ENCODE measurements around the gene SIPA1L2.

Gene SIPA1L2

DNA sequence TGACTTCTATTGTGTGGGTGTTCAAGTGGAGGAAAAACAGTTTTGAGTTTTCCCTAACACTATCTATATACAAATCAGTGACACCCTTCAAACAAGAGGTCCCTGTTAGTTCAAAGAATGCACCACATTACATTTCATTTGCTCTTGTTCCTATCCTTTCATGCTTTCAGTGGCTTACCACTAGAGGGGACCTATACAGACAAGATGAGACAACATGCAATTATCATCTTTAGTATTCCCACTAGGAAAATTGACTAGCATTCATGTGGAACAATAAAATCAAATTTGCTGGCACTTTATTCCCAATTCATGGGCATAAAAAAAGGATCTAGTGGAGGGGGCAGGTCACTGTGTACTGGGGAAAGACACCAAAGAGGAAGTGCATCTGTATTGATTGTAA is 13.3 kb upstream of the SIPA1L2 start:
- DNase-seq, result no peak

DNA sequence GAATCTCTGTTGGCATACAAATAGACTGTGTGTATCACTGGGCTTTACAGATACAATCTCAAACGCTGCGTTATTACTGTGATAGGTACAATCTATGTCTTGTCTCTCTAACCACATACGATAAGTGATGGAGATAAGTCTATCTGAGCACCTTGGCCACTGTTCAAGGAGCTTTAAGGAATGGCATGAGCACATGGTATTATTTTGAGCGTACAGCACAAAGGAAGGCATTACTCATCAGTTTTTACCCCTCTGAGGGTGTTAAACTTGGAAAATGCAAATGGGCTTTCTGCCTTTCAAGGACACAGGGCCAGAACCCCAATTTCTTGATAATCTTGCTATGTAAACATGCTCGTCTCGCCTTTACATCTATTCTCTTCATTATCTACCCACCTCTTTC is 11.6 kb upstream of the SIPA1L2 start:
- DNase-seq, result no peak

DNA sequence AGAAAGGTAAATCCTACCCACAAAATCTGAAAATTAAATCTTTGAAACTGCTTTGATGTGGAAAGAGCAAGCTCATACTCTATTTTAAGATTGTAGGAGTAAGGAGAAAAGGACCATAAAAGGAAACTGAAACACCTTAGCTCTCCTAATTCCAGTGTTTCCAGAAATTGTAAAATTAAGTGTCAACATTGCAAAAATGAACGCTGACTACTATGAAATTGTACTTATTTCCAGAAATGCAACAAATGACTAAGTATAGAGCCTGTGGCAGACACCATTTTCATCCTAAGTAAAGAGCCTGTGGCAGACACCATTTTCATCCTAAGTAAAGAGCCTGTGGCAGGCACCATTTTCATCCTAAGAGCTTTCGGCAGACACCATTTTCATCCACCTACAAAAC is 6.9 kb upstream of the SIPA1L2 start:
- no peak for DNase-seq

DNA sequence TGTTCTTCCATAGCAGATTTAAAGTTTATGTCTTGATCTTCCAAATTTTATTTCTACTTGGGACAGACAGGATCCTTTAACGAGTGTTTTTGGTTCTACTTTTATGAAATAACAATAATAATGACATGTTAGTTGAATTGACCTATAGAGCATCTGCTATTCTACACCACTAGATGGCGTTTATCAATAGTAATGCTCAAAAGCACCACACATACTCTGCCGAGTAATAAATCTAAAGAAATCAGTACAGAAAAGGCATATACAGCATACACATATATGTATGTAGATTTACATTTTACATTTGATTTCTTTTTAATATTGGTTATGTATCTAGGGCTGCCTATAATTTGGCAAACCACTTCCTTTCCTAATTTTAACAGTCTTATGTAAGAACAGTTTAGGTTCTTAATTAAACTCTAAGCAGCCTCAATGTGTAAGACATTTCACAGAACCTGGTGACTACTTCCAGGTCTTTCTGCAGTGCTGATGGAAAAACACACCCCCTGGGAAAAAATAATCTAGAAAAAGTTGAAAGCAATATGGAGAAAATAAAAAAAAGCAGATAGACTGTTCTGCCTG is 5.9 kb upstream of the SIPA1L2 start:
- DNase-seq, result peak; percentile 33 to 90 (median 56)

DNA sequence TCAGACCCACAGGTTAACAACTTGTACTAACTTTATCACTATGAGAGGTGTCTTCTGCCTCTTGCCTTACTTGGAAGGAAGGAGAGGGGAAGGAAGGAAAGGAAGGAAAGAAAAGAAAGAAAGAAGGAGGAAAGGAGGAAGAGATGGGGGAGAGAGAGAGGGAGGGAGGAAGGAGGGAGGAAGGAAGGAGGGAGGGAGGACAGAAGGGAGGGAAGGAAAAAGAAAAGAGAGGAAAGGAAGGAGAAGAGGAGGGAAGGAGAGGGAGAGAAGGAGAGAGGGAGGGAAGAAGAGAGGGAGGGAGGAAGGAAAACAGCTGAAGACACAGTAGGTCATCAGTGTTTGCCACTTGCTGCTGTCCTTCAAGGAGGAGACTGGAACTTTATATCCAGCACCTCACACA is 5.3 kb upstream of the SIPA1L2 start:
- no peak for DNase-seq

DNA sequence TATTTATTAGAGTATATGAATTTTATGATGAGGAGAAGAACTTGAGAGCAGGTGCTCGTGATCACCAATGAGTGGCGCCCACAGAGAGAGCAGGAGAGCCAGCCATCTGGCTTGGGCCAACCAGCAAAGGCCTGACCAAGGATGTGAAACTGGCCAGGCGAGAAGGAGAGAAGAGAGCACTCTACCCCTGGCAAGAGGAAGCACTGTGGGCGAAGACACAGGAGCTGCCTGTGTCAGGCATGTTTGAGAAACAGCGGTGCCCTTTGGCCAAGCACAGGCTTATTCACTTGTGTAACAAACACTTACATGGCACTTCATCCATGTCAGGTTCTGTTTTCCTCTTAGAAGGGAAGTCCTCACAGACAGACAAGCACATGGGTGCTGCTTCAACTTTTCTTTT is 4.2 kb upstream of the SIPA1L2 start:
- peak; percentile 83 to 95 (median 92) for DNase-seq

DNA sequence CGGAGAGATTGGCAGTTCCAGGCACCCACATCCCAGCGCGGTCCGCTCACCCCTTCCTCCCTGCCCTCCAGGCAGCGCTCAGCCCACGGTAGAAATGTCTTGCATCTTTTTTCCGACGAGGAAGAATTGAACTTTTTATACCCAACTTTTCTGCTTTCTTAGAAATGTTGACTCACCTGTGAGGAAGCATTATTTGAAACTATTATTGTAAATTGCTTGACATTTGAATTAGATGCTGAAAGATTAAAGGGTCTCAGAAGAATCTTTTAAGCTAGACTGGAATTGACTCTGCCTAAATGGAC is 912 bp upstream of the SIPA1L2 start:
- no peak for DNase-seq

DNA sequence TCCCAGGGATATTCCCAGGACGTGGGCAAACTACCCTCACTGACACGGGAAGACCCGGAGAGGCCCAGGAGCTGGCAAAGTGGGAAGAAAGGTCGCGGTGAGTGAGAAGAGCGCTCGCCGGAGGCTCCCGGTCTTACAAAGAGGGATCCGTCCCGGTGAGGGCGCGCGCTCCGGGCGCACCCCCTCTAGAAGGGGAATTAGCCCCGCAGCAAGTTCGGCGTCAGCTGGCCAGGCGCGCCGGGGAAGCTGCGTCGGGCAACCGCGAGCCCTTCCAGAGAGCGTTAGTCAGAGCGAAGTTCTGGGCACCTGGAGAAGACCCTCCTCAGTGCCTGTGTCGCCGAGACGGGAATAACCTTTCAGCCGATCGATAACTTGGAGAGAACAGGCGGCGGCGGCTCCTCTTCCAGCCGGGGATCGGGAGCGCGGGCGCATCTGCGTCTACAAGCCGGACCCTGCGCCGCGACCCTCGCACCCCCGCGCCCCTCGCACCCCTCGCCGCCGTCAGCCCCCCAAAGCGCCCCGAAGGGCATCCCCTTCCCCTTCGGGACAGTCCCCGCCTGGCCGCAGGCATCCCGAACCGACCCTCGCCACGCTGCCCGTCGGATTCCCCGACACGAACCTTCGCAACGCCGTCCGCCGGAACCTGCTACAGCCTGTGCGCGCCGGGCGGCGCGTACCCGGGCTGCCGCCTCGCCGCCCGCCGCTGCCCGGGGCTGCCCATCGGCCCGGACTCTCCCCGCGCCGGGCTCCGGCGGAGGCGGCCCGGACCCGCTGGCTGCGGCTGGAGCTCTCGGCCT is 485 bp downstream of the SIPA1L2 start:
- DNase-seq, result peak; percentile 31 to 76 (median 56)

DNA sequence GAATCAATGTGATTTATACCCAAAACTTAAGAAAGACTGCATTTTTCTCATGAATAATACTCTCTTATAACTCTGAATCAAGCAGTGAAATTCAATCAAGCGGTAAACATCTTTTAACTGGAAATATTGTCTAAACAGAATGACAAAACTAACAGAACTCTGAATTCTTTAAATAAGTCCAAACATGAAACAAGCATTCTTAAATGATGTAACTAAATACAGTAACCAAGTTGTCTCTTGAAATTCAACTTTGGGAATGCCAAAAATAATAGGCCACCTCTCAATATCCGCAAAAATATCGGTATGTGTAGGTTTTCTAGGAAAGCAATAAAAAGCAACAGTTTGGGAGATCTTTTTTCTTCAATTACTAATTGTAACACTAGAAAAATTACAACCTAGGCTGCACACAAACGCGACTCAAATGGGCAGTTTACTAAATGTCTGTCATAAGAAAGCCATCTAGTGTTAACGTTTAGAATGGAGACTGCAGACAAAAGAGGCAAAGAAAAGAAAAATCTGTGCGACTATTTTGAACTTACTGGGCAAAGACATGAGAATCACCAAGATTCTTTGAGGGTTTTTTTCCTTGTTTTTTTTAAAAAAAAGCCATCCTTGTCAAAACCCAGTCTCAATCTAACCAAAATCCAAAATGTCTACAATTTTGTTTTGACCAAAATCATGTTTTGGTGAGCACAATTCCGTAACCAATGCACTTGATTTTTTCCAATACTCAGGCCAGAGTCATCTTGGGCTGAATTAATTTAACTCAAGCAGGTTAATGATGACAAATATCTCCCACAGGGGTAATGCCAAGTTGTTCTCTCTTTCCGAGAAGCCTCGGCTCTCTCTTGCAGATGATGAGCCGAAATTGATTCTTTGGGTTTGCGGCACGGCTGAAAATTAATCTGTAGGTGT is 1.3 kb downstream of the SIPA1L2 start:
- DNase-seq, result peak in 3 of 4 experiments; percentile 38 to 75 (median 57)

DNA sequence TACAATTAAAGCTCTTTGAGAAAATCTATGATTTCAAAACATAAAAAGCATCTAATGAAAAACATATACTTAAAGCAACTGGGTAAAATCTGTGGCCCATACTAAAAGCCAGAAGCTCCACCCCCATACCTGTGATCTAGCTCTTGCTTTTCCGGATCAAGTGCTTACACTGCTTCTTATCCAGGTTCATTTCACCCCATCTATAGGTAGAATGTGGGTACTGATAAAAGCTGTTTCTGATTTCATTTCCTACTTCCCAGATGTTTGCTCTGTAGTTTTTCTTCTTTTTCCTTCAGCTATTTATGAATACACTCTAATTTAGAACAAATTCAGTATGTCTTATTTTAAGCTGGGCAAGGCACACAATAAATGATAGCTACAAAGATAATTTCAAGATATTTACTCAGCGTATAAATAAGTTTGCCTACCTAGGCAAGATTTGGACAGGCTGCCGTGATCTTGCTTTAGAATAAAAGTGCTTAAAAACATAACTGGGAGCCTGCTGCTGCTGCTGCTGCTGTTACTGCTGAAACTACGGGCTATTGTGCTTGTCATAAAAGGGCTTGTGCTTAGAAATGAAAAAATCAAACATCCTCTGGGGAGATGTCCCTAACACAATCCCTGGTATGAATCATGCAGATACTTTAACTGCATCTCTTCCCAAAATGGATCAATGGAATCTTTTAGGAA is 2.1 kb downstream of the SIPA1L2 start:
- peak in 2 of 4 experiments; percentile 17 to 25 for DNase-seq

DNA sequence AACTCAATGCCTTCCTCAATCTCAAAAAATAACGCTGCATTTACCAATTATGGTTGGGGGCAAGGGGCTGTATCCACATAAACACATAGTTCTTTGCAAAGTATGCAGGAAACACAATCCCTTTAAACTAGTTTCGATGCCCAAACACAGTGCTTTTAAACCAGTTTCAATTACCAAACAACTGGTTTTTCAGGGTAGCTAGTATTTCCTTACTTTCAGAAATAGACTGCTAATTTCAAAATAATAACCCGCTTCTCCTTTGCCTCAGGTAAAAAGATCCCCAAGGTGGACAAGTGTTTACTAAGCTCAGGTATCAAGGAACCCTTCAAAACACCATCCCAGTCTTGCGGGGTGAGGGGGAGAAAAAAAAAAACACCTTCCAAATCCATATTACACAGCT is 2.8 kb downstream of the SIPA1L2 start:
- DNase-seq, result no peak

DNA sequence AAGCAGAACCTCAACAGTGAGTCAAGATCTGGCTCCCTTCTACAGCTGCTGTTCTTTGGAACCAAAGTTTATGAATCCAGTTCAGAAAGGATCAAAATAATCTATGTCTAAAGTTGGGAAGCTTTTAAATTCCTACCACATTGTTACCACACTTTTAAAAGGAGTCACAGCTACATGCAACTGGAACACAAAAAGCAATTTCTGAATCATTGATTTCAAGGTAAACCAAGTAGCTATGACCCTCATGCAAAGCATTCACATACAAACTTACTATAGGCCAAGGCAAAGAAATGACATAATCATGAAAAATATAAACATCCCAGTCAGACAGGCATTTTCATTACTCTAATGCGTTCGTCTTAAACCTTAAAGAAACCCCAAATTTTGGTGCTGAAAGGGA is 3.5 kb downstream of the SIPA1L2 start:
- DNase-seq, result no peak

DNA sequence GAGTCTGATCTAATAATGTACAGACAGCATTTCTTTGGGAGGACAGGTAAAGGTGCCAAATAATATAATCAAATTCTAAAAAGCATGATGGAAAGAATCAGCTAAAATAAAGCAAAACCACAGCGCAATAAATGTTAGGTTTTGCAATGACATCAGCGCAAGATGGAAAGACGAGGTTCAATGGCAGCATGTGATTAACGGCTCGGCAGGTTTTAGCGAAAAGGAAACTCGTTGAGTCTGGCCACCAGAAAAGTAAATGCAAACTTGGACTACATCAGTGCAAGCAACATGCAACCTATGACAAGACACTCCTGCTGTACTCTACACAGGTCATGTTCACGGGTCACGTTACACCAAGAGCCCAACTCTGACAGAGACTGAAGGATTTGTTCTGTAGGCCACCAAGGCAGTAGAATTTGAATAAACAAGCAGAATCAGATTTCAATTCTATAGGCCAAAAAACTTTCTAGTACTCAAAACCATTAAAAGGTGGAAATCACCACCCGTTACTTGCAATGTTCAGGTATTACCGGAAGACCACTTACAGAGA is 4.5 kb downstream of the SIPA1L2 start:
- DNase-seq, result no peak

DNA sequence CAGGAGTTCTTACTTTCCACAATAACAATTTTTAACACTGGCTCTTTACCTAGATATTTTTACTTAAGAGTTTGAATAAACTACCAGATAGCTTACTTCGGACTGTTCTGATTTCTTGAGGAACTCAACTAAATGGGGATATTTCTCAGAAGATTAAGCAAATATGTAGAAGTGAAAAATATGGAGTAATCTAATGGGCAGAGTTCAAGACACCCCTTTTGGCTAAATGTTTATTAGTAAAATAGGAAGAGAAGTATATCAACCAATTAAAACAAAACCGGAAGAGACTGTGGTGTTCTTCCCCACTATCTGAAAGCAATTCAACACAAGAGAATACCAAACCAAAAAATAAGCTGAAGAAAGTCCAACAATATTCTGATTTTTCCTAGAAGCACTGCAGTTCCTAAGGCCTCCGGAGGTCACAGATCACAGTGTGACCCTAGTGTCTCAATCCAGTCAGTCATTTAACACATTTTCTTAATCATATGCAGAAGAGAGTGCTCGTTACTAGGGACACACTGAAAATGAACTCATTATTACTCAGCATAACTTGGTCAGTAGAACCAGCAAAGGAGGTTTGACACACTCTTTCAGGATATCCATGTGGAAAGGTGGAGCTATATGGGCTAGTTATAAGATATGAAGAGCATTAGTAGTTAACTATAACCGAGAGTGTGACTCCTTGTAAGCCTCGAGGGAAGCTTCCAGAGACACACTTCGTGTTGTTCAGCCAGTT is 5.2 kb downstream of the SIPA1L2 start:
- DNase-seq, result peak in 3 of 4 experiments; percentile 44 to 64 (median 52)

DNA sequence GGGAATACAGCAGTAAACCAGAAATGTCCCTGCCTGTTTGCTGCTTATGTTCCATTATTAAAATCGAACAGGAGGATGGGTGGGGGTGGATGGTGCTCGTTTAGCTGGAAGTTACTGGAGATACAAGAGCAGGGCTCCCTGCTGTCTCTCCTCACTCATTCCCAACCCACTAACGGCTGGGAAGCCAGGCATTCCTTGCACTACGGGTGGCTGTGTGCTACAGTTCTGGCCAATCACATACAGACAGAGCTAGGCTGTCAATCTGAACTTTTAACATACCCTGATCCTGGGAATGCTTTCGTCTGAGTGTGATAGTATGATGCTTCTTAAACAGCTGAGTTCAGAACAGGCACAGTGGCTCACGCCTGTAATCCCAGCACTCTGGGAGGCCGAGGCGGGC is 7.0 kb downstream of the SIPA1L2 start:
- DNase-seq, result no peak

DNA sequence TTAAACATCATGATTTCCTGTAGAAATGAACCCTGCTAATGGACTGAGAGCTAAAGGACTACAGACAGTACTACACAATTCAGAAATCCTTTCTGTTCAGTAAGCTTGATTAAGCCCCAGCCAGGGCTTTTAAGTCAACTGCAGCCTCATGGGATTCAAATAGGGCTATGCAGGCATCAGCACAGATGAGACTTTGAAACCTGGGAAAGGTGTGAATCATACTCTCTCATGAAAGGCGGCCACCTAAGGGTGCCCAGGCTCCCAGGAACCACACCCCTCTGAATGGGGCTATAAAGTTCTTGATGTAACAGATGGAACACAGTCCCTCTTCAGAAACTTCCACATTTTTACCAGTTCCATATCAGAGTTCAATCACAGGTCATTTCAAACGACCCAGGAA is 7.6 kb downstream of the SIPA1L2 start:
- peak in 2 of 4 experiments; percentile 19 to 25 for DNase-seq

DNA sequence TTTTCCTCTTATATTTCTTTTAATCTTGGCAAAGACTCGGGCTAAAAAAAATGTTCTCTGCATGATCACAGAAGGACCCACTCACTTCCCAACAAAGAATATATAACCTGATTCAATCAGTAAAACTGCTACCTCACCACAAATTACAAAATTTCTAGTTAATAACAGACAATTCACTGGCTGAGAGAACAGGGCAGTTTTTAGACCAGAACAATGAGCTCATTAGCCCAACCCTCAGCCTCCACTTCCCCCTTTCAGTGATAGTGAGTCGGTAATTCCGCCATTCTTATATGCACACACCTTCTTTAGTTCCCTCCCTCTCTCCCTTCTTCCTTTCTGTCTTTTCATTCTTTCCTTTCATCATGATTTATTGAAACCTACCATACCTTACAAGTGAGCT is 8.9 kb downstream of the SIPA1L2 start:
- DNase-seq, result peak; percentile 56 to 81 (median 74)

DNA sequence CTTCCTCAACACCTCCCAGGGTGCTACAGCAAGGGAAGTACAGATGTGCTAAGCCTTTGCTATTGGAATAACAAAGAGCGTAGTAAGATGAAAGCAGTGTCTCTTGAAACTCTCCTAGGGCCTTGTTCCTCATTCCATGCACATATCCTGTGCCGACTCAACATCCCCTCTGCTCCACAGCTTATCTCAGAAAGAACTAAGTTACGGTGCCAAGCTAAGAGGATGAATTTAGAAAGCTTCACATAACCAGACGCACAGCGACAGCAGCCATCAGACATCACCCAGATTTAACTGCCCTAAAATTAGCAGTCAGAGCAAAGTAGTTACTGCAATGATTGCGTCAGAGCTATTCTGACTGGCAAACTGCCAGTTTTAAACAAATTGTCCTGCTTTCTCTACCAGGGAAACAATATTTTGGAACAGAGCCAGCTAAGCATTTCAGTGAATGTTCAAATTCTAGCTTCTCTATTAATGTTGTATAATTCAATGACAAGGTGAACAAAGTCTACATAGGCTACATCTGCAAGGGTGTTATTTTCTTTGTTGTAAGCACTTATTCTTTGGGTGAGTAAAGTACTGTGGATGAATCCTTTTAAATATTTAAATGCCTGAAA is 9.5 kb downstream of the SIPA1L2 start:
- DNase-seq, result peak; percentile 68 to 89 (median 76)

DNA sequence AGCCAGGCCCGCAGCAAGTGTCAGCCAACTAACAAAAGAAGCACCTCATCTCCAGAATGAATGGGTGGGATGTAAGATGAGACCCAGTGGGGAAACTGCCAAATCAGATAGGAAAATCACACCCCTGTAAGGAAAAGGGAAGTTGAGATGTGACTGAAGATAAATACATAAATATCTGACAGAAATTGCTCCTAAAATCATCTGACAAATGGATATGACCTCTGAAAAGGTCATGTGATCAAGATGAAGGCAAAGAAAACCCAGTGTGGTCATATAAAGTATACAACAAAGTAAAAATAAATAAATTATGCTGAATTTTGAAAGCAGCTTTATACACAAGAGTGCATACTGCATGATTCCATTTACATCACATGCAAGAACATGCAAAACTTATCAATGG is 12.7 kb downstream of the SIPA1L2 start:
- DNase-seq, result peak in 2 of 4 experiments; percentile 20 to 28

DNA sequence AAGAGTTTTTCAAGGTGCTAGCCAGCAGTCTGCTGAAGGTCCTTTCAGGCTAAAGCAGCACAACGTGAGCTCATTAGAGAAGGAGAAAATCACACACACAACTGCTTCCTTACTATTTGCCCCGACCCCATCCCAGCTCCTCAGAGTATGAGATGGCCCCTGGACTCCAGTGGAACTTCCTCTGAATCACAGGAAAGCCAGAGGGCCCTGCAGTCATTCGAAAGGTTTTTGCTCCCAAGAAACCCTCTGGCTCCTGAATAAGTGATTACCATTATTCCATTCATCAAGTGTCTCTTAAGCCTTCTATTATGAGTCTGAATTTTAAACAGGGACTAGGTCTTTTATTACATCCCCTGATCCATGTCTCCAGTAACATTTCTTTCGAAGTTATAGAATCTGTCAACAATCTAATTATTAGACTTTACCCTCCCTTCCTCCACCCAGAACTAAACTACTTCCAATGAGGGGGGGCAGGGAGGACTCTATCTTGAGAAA is 14.6 kb downstream of the SIPA1L2 start:
- DNase-seq, result no peak

DNA sequence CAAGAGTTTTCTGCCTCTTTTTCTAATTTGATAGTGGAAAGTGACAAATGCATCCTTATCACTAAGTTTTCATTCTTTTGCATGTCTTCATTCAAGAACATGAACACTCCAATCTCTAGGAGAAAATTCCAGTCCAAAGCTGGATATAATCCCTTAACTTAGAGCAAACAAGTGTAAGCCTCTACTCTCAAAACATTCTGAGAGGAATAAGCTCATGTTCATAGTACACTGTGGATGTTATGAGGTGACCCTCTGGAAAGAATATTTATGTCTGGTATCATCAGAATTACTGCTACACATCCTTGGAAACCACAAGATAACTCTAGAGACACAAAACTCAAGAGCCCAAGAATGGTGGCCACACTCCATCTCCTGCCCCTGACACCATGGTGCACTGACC is 15.1 kb downstream of the SIPA1L2 start:
- no peak for DNase-seq
